Measurements from ENCODE around the gene AGL.
"Not testable (repeated sequence)": the region's sequence is repeated elsewhere in the genome, so short reads cannot be mapped to it uniquely, and the experiment has no call there.

Gene AGL

GRCh38 chr1:99849744-99850458 lies at the start of gene AGL:
Gene AGL, plus strand, starts transcription at chr1:99850361. Its CDS starts 682 bp downstream, at chr1:99851043.
- peak; percentile 92 for DNase-seq (ENCODE audit: low read depth, low spot score)

GRCh38 chr1:99801584-99801983 lies 48.6 kb upstream of the AGL start:
- DNase-seq (ENCODE audit: low read depth, low spot score) = no peak

GRCh38 chr1:99806882-99807281 lies 43.3 kb upstream of the AGL start:
- DNase-seq (ENCODE audit: low read depth, low spot score) = no peak

GRCh38 chr1:99808391-99809115 lies 41.6 kb upstream of the AGL start:
- peak; percentile 89 for DNase-seq (ENCODE audit: low read depth, low spot score)

GRCh38 chr1:99811075-99811474 lies 39.1 kb upstream of the AGL start:
- no peak for DNase-seq (ENCODE audit: low read depth, low spot score)

GRCh38 chr1:99811747-99812146 lies 38.4 kb upstream of the AGL start:
- no peak for DNase-seq (ENCODE audit: low read depth, low spot score)

- no peak for DNase-seq (ENCODE audit: low read depth, low spot score)
These were observed 35.7 kb upstream of the AGL start for GRCh38 chr1:99814373-99814900.

- DNase-seq (ENCODE audit: low read depth, low spot score) = no peak
These were observed 33.5 kb upstream of the AGL start for GRCh38 chr1:99816656-99817055.

GRCh38 chr1:99818063-99818699 lies 32.0 kb upstream of the AGL start:
- peak; percentile 4 for DNase-seq (ENCODE audit: low read depth, low spot score)

- no peak for DNase-seq (ENCODE audit: low read depth, low spot score)
These were observed 29.6 kb upstream of the AGL start for GRCh38 chr1:99820546-99820945.

GRCh38 chr1:99825098-99825497 lies 25.1 kb upstream of the AGL start:
- DNase-seq (ENCODE audit: low read depth, low spot score) = no peak

- no peak for DNase-seq (ENCODE audit: low read depth, low spot score)
These were observed 24.5 kb upstream of the AGL start for GRCh38 chr1:99825702-99826101.

GRCh38 chr1:99827970-99828369 lies 22.2 kb upstream of the AGL start:
- no peak for DNase-seq (ENCODE audit: low read depth, low spot score)

- DNase-seq (ENCODE audit: low read depth, low spot score) = no peak
These were observed 20.9 kb upstream of the AGL start for GRCh38 chr1:99829269-99829668.

- not testable (repeated sequence) for DNase-seq (ENCODE audit: low read depth, low spot score)
These were observed 16.2 kb upstream of the AGL start for GRCh38 chr1:99833911-99834310.

GRCh38 chr1:99836171-99837103 lies 13.7 kb upstream of the AGL start:
- DNase-seq (ENCODE audit: low read depth, low spot score) = not testable (repeated sequence)

GRCh38 chr1:99840353-99840752 lies 9.8 kb upstream of the AGL start:
- DNase-seq (ENCODE audit: low read depth, low spot score) = not testable (repeated sequence)

- DNase-seq (ENCODE audit: low read depth, low spot score) = peak; percentile 66
These were observed 6.4 kb upstream of the AGL start for GRCh38 chr1:99843760-99844159.

GRCh38 chr1:99845201-99845600 lies 5.0 kb upstream of the AGL start:
- DNase-seq (ENCODE audit: low read depth, low spot score) = not testable (repeated sequence)

GRCh38 chr1:99849413-99849743 lies 783 bp upstream of the AGL start:
- no peak for DNase-seq (ENCODE audit: low read depth, low spot score)
